ENCODE measurements around the gene GNA12. TPM values are rescaled to one million over a fixed set of nuclear protein-coding genes. Genes with fewer than 3 reads are reported as not detected.

GNA12 gene, protein sequence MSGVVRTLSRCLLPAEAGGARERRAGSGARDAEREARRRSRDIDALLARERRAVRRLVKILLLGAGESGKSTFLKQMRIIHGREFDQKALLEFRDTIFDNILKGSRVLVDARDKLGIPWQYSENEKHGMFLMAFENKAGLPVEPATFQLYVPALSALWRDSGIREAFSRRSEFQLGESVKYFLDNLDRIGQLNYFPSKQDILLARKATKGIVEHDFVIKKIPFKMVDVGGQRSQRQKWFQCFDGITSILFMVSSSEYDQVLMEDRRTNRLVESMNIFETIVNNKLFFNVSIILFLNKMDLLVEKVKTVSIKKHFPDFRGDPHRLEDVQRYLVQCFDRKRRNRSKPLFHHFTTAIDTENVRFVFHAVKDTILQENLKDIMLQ
- 35.2 TPM for total RNA-seq

GRCh38 chr7:2844153-2845033 lies at the start of gene GNA12:
GNA12 (minus strand) TSS chr7:2844308; CDS start chr7:2844161, 147 bp downstream.

DNA sequence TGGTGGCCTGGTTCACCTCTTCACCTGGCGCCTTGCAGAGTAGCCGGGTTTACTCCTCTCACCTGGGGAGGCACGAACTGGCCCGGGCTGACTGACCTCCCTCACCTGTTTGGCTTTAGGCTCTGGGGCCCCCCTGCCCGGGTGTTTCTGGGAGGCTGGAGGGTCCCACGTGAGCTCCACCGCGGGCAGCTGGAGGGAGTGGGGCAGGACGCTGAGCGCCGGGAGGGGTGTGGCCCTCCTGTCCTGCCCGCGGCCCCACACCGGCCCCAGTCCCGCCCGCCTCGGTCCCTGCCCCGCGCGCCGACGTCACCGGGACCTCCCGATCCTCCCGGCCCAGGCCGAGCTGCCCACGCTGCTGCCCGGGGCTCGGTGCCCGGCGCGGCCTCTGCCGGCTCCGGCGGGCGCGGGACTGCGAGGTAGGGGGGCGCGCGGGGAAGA lies 156.2 kb downstream of the GNA12 start, which contains the start of gene AMZ1:
TSS of gene AMZ1 (plus strand) at position 322 of the 438 bp plus-strand sequence. CDS start 12,250 bp downstream, outside the sequence.

Other genes with a start within 250 kb of the GNA12 start
- 87.3 TPM for gene TTYH3, start 212.3 kb downstream of the GNA12 start, total RNA-seq
- gene AMZ1, start 156.1 kb downstream of the GNA12 start, total RNA-seq: 0.11 TPM
- 1.6 TPM for gene CARD11, start 199.6 kb upstream of the GNA12 start, total RNA-seq

All from camera-type eye (tissue), 1 donor.